ENCODE measurements around the gene GRIN2A.

Gene GRIN2A

GRCh38 chr16:10112021-10112420 is 70.2 kb downstream of the GRIN2A start:
- Histone ChIP-seq H3K4me1 (ENCODE audit: control insufficient read depth, insufficient read depth, low read length) (no peaks in the 10 kb centered on the region), H3K27ac (ENCODE audit: low read depth, low read length) (no peak overlapping the region), H3K4me3 (ENCODE audit: low read depth, low read length) (no peak overlapping the region), H3K36me3 (ENCODE audit: control insufficient read depth, insufficient read depth, low read length) (no peaks in the 10 kb centered on the region), H3K9ac (ENCODE audit: low read length) (no peak overlapping the region), H3K27me3 (ENCODE audit: control insufficient read depth, insufficient read depth, low read length) (no peaks in the 10 kb centered on the region), H3K9me3 (ENCODE audit: control insufficient read depth, insufficient read depth, low read depth, low read length) (no peaks in the 10 kb centered on the region)

- Histone ChIP-seq H3K9me3 (ENCODE audit: control insufficient read depth, insufficient read depth, low read depth, low read length) (no peaks in the 10 kb centered on the region), H3K27me3 (ENCODE audit: control insufficient read depth, insufficient read depth, low read length) (no peaks in the 10 kb centered on the region), H3K9ac (ENCODE audit: low read length) (no peak overlapping the region), H3K36me3 (ENCODE audit: control insufficient read depth, insufficient read depth, low read length) (no peaks in the 10 kb centered on the region), H3K4me3 (ENCODE audit: low read depth, low read length) (no peak overlapping the region), H3K27ac (ENCODE audit: low read depth, low read length) (no peak overlapping the region), H3K4me1 (ENCODE audit: control insufficient read depth, insufficient read depth, low read length) (no peaks in the 10 kb centered on the region)
Observed at GRCh38 chr16:10111156-10111761, 71.0 kb downstream of the GRIN2A start.

- no peak overlapping the region for H3K27ac ChIP-seq (ENCODE audit: low read depth, low read length)
- H3K27me3 ChIP-seq (ENCODE audit: control insufficient read depth, insufficient read depth, low read length): no peaks in the 10 kb centered on the region
- H3K36me3 ChIP-seq (ENCODE audit: control insufficient read depth, insufficient read depth, low read length): no peaks in the 10 kb centered on the region
- no peak overlapping the region for H3K9ac ChIP-seq (ENCODE audit: low read length)
- H3K4me1 ChIP-seq (ENCODE audit: control insufficient read depth, insufficient read depth, low read length): no peaks in the 10 kb centered on the region
- no peaks in the 10 kb centered on the region for H3K9me3 ChIP-seq (ENCODE audit: control insufficient read depth, insufficient read depth, low read depth, low read length)
- no peak overlapping the region for H3K4me3 ChIP-seq (ENCODE audit: low read depth, low read length)
Observed at GRCh38 chr16:10110552-10110951, 71.7 kb downstream of the GRIN2A start.

GRCh38 chr16:10107081-10107480 is 75.1 kb downstream of the GRIN2A start:
- Histone ChIP-seq H3K27ac (ENCODE audit: low read depth, low read length) (no peak overlapping the region), H3K4me1 (ENCODE audit: control insufficient read depth, insufficient read depth, low read length) (no peaks in the 10 kb centered on the region), H3K27me3 (ENCODE audit: control insufficient read depth, insufficient read depth, low read length) (no peaks in the 10 kb centered on the region), H3K4me3 (ENCODE audit: low read depth, low read length) (no peak overlapping the region), H3K36me3 (ENCODE audit: control insufficient read depth, insufficient read depth, low read length) (no peaks in the 10 kb centered on the region), H3K9me3 (ENCODE audit: control insufficient read depth, insufficient read depth, low read depth, low read length) (no peaks in the 10 kb centered on the region), H3K9ac (ENCODE audit: low read length) (no peak overlapping the region)

- Histone ChIP-seq H3K36me3 (ENCODE audit: control insufficient read depth, insufficient read depth, low read length) (no peaks in the 10 kb centered on the region), H3K4me1 (ENCODE audit: control insufficient read depth, insufficient read depth, low read length) (no peaks in the 10 kb centered on the region), H3K27me3 (ENCODE audit: control insufficient read depth, insufficient read depth, low read length) (no peaks in the 10 kb centered on the region), H3K9ac (ENCODE audit: low read length) (no peak overlapping the region), H3K27ac (ENCODE audit: low read depth, low read length) (no peak overlapping the region), H3K4me3 (ENCODE audit: low read depth, low read length) (no peak overlapping the region), H3K9me3 (ENCODE audit: control insufficient read depth, insufficient read depth, low read depth, low read length) (no peaks in the 10 kb centered on the region)
Observed at GRCh38 chr16:10103700-10104099, 78.5 kb downstream of the GRIN2A start.

- H3K4me3 ChIP-seq (ENCODE audit: low read depth, low read length): no peak overlapping the region
- H3K9me3 ChIP-seq (ENCODE audit: control insufficient read depth, insufficient read depth, low read depth, low read length): no peaks in the 10 kb centered on the region
- H3K36me3 ChIP-seq (ENCODE audit: control insufficient read depth, insufficient read depth, low read length): no peaks in the 10 kb centered on the region
- no peaks in the 10 kb centered on the region for H3K27me3 ChIP-seq (ENCODE audit: control insufficient read depth, insufficient read depth, low read length)
- no peak overlapping the region for H3K27ac ChIP-seq (ENCODE audit: low read depth, low read length)
- H3K9ac ChIP-seq (ENCODE audit: low read length): no peak overlapping the region
- no peaks in the 10 kb centered on the region for H3K4me1 ChIP-seq (ENCODE audit: control insufficient read depth, insufficient read depth, low read length)
Observed at GRCh38 chr16:10103118-10103517, 79.1 kb downstream of the GRIN2A start.

GRCh38 chr16:10100829-10101228 is 81.4 kb downstream of the GRIN2A start:
- no peaks in the 10 kb centered on the region for H3K36me3 ChIP-seq (ENCODE audit: control insufficient read depth, insufficient read depth, low read length)
- no peak overlapping the region for H3K27ac ChIP-seq (ENCODE audit: low read depth, low read length)
- no peaks in the 10 kb centered on the region for H3K4me1 ChIP-seq (ENCODE audit: control insufficient read depth, insufficient read depth, low read length)
- H3K9me3 ChIP-seq (ENCODE audit: control insufficient read depth, insufficient read depth, low read depth, low read length): no peaks in the 10 kb centered on the region
- H3K27me3 ChIP-seq (ENCODE audit: control insufficient read depth, insufficient read depth, low read length): no peaks in the 10 kb centered on the region
- no peak overlapping the region for H3K9ac ChIP-seq (ENCODE audit: low read length)
- H3K4me3 ChIP-seq (ENCODE audit: low read depth, low read length): no peak overlapping the region

- no peaks in the 10 kb centered on the region for H3K36me3 ChIP-seq (ENCODE audit: control insufficient read depth, insufficient read depth, low read length)
- no peak overlapping the region for H3K27ac ChIP-seq (ENCODE audit: low read depth, low read length)
- no peaks in the 10 kb centered on the region for H3K4me1 ChIP-seq (ENCODE audit: control insufficient read depth, insufficient read depth, low read length)
- H3K27me3 ChIP-seq (ENCODE audit: control insufficient read depth, insufficient read depth, low read length): no peaks in the 10 kb centered on the region
- no peak overlapping the region for H3K9ac ChIP-seq (ENCODE audit: low read length)
- no peaks in the 10 kb centered on the region for H3K9me3 ChIP-seq (ENCODE audit: control insufficient read depth, insufficient read depth, low read depth, low read length)
- H3K4me3 ChIP-seq (ENCODE audit: low read depth, low read length): no peak overlapping the region
Observed at GRCh38 chr16:10098991-10099390, 83.2 kb downstream of the GRIN2A start.

- Histone ChIP-seq H3K27ac (ENCODE audit: low read depth, low read length) (no peak overlapping the region), H3K9me3 (ENCODE audit: control insufficient read depth, insufficient read depth, low read depth, low read length) (no peaks in the 10 kb centered on the region), H3K4me1 (ENCODE audit: control insufficient read depth, insufficient read depth, low read length) (no peaks in the 10 kb centered on the region), H3K4me3 (ENCODE audit: low read depth, low read length) (no peak overlapping the region), H3K36me3 (ENCODE audit: control insufficient read depth, insufficient read depth, low read length) (no peaks in the 10 kb centered on the region), H3K27me3 (ENCODE audit: control insufficient read depth, insufficient read depth, low read length) (no peaks in the 10 kb centered on the region), H3K9ac (ENCODE audit: low read length) (no peak overlapping the region)
Observed at GRCh38 chr16:10097271-10097670, 85.0 kb downstream of the GRIN2A start.

- Histone ChIP-seq H3K9me3 (ENCODE audit: control insufficient read depth, insufficient read depth, low read depth, low read length) (no peaks in the 10 kb centered on the region), H3K27me3 (ENCODE audit: control insufficient read depth, insufficient read depth, low read length) (no peaks in the 10 kb centered on the region), H3K4me3 (ENCODE audit: low read depth, low read length) (no peak overlapping the region), H3K36me3 (ENCODE audit: control insufficient read depth, insufficient read depth, low read length) (no peaks in the 10 kb centered on the region), H3K9ac (ENCODE audit: low read length) (no peak overlapping the region), H3K27ac (ENCODE audit: low read depth, low read length) (no peak overlapping the region), H3K4me1 (ENCODE audit: control insufficient read depth, insufficient read depth, low read length) (no peaks in the 10 kb centered on the region)
Observed at GRCh38 chr16:10093576-10093975, 88.7 kb downstream of the GRIN2A start.

GRCh38 chr16:10090816-10091215 is 91.4 kb downstream of the GRIN2A start:
- no peaks in the 10 kb centered on the region for H3K4me1 ChIP-seq (ENCODE audit: control insufficient read depth, insufficient read depth, low read length)
- no peaks in the 10 kb centered on the region for H3K9me3 ChIP-seq (ENCODE audit: control insufficient read depth, insufficient read depth, low read depth, low read length)
- no peak overlapping the region for H3K4me3 ChIP-seq (ENCODE audit: low read depth, low read length)
- H3K36me3 ChIP-seq (ENCODE audit: control insufficient read depth, insufficient read depth, low read length): no peaks in the 10 kb centered on the region
- H3K9ac ChIP-seq (ENCODE audit: low read length): no peak overlapping the region
- no peak overlapping the region for H3K27ac ChIP-seq (ENCODE audit: low read depth, low read length)
- H3K27me3 ChIP-seq (ENCODE audit: control insufficient read depth, insufficient read depth, low read length): no peaks in the 10 kb centered on the region

- Histone ChIP-seq H3K27ac (ENCODE audit: low read depth, low read length) (no peak overlapping the region), H3K9me3 (ENCODE audit: control insufficient read depth, insufficient read depth, low read depth, low read length) (no peaks in the 10 kb centered on the region)
Observed at GRCh38 chr16:10088380-10088793, 93.8 kb downstream of the GRIN2A start.

More at GRCh38 chr16:10088380-10088793, 93.8 kb downstream of the GRIN2A start:
- Histone ChIP-seq H3K4me3 (ENCODE audit: low read depth, low read length) (no peak overlapping the region), H3K36me3 (ENCODE audit: control insufficient read depth, insufficient read depth, low read length) (no peaks in the 10 kb centered on the region), H3K9ac (ENCODE audit: low read length) (no peak overlapping the region), H3K4me1 (ENCODE audit: control insufficient read depth, insufficient read depth, low read length) (no peaks in the 10 kb centered on the region), H3K27me3 (ENCODE audit: control insufficient read depth, insufficient read depth, low read length) (no peaks in the 10 kb centered on the region)
